HepG2 (cell line): Measurements from ENCODE around the gene CD300A. TPM values are rescaled to one million over a fixed set of nuclear protein-coding genes. Genes with fewer than 3 reads are reported as not detected.

Experiments
- AFF4 ChIP-seq: sonication (generic); formaldehyde crosslinking; IDR thresholded peaks from 2 replicates; pipeline ENCODE4 v1.4.0; 2020; ENCODE audit warnings: missing genetic modification reagents
- ATF3 ChIP-seq: sonication (generic); formaldehyde crosslinking; IDR thresholded peaks from 2 replicates; pipeline ENCODE4 v1.4.0; 2020; ENCODE audit warnings: missing genetic modification reagents
- BORCS8-MEF2B ChIP-seq: sonication (generic); formaldehyde crosslinking; IDR thresholded peaks from 2 replicates; pipeline ENCODE4 v1.8.0; 2022; ENCODE audit warnings: mild to moderate bottlenecking, missing genetic modification reagents
- CSRNP1 ChIP-seq: sonication (generic); formaldehyde crosslinking; IDR thresholded peaks from 2 replicates; pipeline ENCODE4 v1.8.1; 2023; ENCODE audit warnings: mild to moderate bottlenecking, missing genetic modification reagents
- DR1 ChIP-seq: sonication (generic); formaldehyde crosslinking; IDR thresholded peaks from 2 replicates; pipeline ENCODE4 v1.8.0; 2021; ENCODE audit warnings: mild to moderate bottlenecking, missing genetic modification reagents, inconsistent platforms
- FOXC1 ChIP-seq: sonication (generic); formaldehyde crosslinking; IDR thresholded peaks from 2 replicates; pipeline ENCODE4 v1.8.0; 2022; ENCODE audit warnings: mild to moderate bottlenecking, missing genetic modification reagents, borderline replicate concordance
- FOXM1 ChIP-seq: sonication (generic); formaldehyde crosslinking; IDR thresholded peaks from 2 replicates; pipeline ENCODE4 v1.5.0; 2020; ENCODE audit warnings: missing genetic modification reagents
- GFI1 ChIP-seq: sonication (generic); formaldehyde crosslinking; IDR thresholded peaks from 2 replicates; pipeline ENCODE4 v1.5.0; 2020; ENCODE audit warnings: missing genetic modification reagents, mild to moderate bottlenecking, borderline replicate concordance
- MXI1 ChIP-seq: IDR thresholded peaks from 3 replicates; pipeline ENCODE4 v1.6.1; 2012; ENCODE audit warnings: low read depth, low read length, inconsistent platforms, borderline replicate concordance
- PRPF4 ChIP-seq: fragments of 200-400 bp; formaldehyde crosslinking; IDR thresholded peaks from 2 replicates; pipeline ENCODE4 v1.6.1; 2016; ENCODE audit warnings: low read length, low read depth; ENCODE audit not compliant: poor library complexity, severe bottlenecking
- SYNCRIP ChIP-seq: fragments of 200-400 bp; formaldehyde crosslinking; IDR thresholded peaks from 2 replicates; pipeline ENCODE4 v1.6.1; 2018; ENCODE audit warnings: mild to moderate bottlenecking, low read depth, low read length; ENCODE audit not compliant: insufficient read depth
- ZNF101 ChIP-seq: sonication (generic); formaldehyde crosslinking; IDR thresholded peaks from 2 replicates; pipeline ENCODE4 v1.4.0; 2020; ENCODE audit warnings: mild to moderate bottlenecking, low read depth, missing genetic modification reagents, borderline replicate concordance
- ZNF12 ChIP-seq: sonication (generic); formaldehyde crosslinking; IDR thresholded peaks from 2 replicates; pipeline ENCODE4 v1.5.0; 2020; ENCODE audit warnings: missing genetic modification reagents
- ZNF3 ChIP-seq: IDR thresholded peaks from 2 replicates; pipeline ENCODE4 v1.7.0; 2017; ENCODE audit warnings: inconsistent platforms
- ZNF30 ChIP-seq: sonication (generic); formaldehyde crosslinking; IDR thresholded peaks from 2 replicates; pipeline ENCODE4 v1.5.0; 2020; ENCODE audit warnings: mild to moderate bottlenecking, missing genetic modification reagents
- ZNF343 ChIP-seq: sonication (generic); formaldehyde crosslinking; IDR thresholded peaks from 2 replicates; pipeline ENCODE4 v1.4.0; 2020; ENCODE audit warnings: mild to moderate bottlenecking, missing genetic modification reagents
- ZNF367 ChIP-seq: sonication (generic); formaldehyde crosslinking; IDR thresholded peaks from 2 replicates; pipeline ENCODE4 v1.4.0; 2020; ENCODE audit warnings: missing genetic modification reagents, borderline replicate concordance
- ZNF75D ChIP-seq: sonication (generic); formaldehyde crosslinking; IDR thresholded peaks from 2 replicates; pipeline ENCODE4 v1.8.1; 2023; ENCODE audit warnings: missing genetic modification reagents, mild to moderate bottlenecking, borderline replicate concordance
- ZSCAN25 ChIP-seq: sonication (generic); formaldehyde crosslinking; IDR thresholded peaks from 2 replicates; pipeline ENCODE4 v1.8.0; 2022; ENCODE audit warnings: mild to moderate bottlenecking, missing genetic modification reagents
- ZSCAN30 ChIP-seq: sonication (generic); formaldehyde crosslinking; IDR thresholded peaks from 2 replicates; pipeline ENCODE4 v1.5.0; 2020; ENCODE audit warnings: mild to moderate bottlenecking, missing genetic modification reagents
- polyA plus RNA-seq, 8 experiments: library from polyadenylated mRNA; depleted of rRNA in 3 of 8; stranded (reverse) in 7 of 8; unstranded in 1 of 8; fragments of >200 nt; fragmentation: Illumina TruSeq in 4 of 8; extraction: Trizol in 4 of 8; gene quantifications; 2 replicates each; pipeline versions ENCODE4 v1.2.1 to v1.2.3, GENCODE V29; 2011 to 2016; ENCODE audit warnings: low read depth in 4 of 8, missing spikeins in 1 of 8, mixed read lengths in 1 of 8; ENCODE audit not compliant: insufficient read depth in 1 of 8
- total RNA-seq, 5 experiments: library from RNA; depleted of rRNA; stranded (reverse); fragments of >200 nt; fragmentation: Illumina TruSeq; extraction: Trizol; gene quantifications; 2 replicates each; pipeline ENCODE4 v1.2.3, GENCODE V29; 2016; ENCODE audit warnings: low read depth in 1 of 5
- TF ChIP-seq, protein P1 (sequence below): sonication (generic); formaldehyde crosslinking; IDR thresholded peaks from 2 replicates; pipeline ENCODE4 v1.8.1; 2022; ENCODE audit warnings: mild to moderate bottlenecking, missing genetic modification reagents
- TF ChIP-seq, protein P2 (sequence below): sonication (generic); formaldehyde crosslinking; conservative IDR thresholded peaks from 2 replicates; pipeline ENCODE4 v1.4.0; 2020; ENCODE audit warnings: missing genetic modification reagents

The CD300A gene
- total and polyA plus RNA-seq, 2 of the 13 experiments (the other 11 are each of a cell fraction or from before 2014, with no cell fraction given), result not detected

DNA sequence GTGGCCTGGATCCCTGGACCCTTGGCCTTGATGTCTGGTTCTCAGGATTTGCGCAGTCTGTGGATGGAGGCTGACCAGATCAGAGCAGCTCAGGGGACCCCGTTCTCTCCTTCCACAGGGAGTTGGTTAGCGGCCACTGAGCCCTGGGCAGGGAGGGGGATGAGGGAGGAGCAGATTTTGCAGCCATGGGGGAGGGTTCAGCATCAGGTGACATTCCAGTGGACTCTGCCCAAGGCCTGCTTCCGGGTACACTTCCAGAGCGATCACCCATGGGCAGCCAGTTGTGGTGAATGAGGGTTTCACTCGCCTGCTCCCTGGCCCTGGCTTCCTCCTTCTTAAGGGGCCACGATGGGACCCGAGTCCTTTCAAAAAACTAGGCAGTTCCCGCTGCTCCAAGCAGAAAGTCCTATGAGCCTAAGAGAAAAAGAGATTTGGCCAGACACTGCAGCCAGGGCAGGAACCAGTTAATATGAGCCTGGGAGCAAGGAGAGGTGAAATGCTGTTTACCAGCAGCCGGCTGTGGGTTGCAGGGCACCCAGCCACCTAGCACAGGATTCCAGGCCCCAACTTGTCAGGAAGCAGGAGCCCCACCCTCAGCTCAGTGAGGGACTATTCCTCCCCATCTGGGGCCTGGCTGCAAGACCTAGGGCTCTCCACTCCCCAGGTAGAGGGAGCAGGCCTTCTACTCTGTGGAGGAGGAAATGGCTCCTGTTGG lies 39.2 kb upstream of the CD300A start (continued):
- TF ChIP-seq ZNF343 (CRISPR knock-in tag) (no peak), ZNF3 (CRISPR knock-in tag) (no peak), ZNF101 (CRISPR knock-in tag) (no peak), DR1 (CRISPR knock-in tag) (peak; percentile 63; the same call in 1 of the 2 replicates), ZNF367 (CRISPR knock-in tag) (no peak), ZNF30 (CRISPR knock-in tag) (no peak), ZNF75D (CRISPR knock-in tag) (no peak), SYNCRIP (no peak), ZSCAN30 (CRISPR knock-in tag) (no peak), CSRNP1 (CRISPR knock-in tag) (no peak; the same call in none of the 2 replicates), PRPF4 (no peak), FOXM1 (CRISPR knock-in tag) (no peak), AFF4 (CRISPR knock-in tag) (no peak; the same call in 1 of the 2 replicates), GFI1 (CRISPR knock-in tag) (no peak), BORCS8-MEF2B (peak; percentile 73; the same call in 1 of the 2 replicates), ZSCAN25 (CRISPR knock-in tag) (no peak; the same call in 1 of the 2 replicates), MXI1 (peak; percentile 73; the same call in 1 of the 3 replicates), ATF3 (no peak; the same call in 1 of the 2 replicates), ZNF12 (CRISPR knock-in tag) (no peak), FOXC1 (CRISPR knock-in tag) (0 out of 2 replicates have a peak, but pooled peaks have one; percentile 61)
- TF ChIP-seq, protein P1, sequence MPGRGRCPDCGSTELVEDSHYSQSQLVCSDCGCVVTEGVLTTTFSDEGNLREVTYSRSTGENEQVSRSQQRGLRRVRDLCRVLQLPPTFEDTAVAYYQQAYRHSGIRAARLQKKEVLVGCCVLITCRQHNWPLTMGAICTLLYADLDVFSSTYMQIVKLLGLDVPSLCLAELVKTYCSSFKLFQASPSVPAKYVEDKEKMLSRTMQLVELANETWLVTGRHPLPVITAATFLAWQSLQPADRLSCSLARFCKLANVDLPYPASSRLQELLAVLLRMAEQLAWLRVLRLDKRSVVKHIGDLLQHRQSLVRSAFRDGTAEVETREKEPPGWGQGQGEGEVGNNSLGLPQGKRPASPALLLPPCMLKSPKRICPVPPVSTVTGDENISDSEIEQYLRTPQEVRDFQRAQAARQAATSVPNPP (CRISPR knock-in tag), result no peak
- TF ChIP-seq, protein P2, sequence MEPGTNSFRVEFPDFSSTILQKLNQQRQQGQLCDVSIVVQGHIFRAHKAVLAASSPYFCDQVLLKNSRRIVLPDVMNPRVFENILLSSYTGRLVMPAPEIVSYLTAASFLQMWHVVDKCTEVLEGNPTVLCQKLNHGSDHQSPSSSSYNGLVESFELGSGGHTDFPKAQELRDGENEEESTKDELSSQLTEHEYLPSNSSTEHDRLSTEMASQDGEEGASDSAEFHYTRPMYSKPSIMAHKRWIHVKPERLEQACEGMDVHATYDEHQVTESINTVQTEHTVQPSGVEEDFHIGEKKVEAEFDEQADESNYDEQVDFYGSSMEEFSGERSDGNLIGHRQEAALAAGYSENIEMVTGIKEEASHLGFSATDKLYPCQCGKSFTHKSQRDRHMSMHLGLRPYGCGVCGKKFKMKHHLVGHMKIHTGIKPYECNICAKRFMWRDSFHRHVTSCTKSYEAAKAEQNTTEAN (CRISPR knock-in tag), result peak; percentile 32; the same call in 1 of the 2 replicates
